H1 (cell line): ENCODE measurements around the gene P2RY8. TPM values are rescaled to one million over a fixed set of nuclear protein-coding genes. Genes with fewer than 3 reads are reported as not detected.
"Not testable (repeated sequence)": the region's sequence is repeated elsewhere in the genome, so short reads cannot be mapped to it uniquely, and the experiment has no call there.

ENCODE experiments used
- CTCF ChIA-PET: fragments of 300-600 bp; sonication (Branson Sonifier 250); formaldehyde crosslinking; loops from one replicate; lab custom pipeline; 2021; ENCODE audit not compliant: partially characterized antibody; lab: Charles Lee
- POLR2A ChIA-PET: fragments of 300-600 bp; sonication (Branson Sonifier 250); formaldehyde crosslinking; loops from one replicate; lab custom pipeline; 2021; ENCODE audit warnings: inconsistent platforms; ENCODE audit not compliant: partially characterized antibody; lab: Charles Lee
- DNase-seq, 2 experiments: peaks; one replicate each; pipeline versions ENCODE4 v3.0.0 to v3.0.0-alpha.2; 2010 to 2022; ENCODE audit warnings: low spot score in 2 of 2, low read depth in 1 of 2, mixed read lengths in 1 of 2
- FAIRE-seq: peaks from 2 replicates; lab custom pipeline; 2011; peaks lifted over from hg19 to GRCh38; lab: Jason Lieb, UNC
- H2AFZ ChIP-seq: 2 replicates; pipeline ENCODE4 v1.8.1; 2012; ENCODE audit warnings: low read length, inconsistent platforms
- H2AK5ac ChIP-seq: 2 replicates; pipeline ENCODE4 v1.6.1; 2013; ENCODE audit warnings: low read depth, low read length
- H2BK120ac ChIP-seq: replicated peaks from 2 replicates; pipeline ENCODE3; 2013; ENCODE audit warnings: low read depth, low read length, inconsistent platforms
- H2BK12ac ChIP-seq: 2 replicates; pipeline ENCODE4 v1.6.1; 2013; ENCODE audit warnings: low read depth, low read length
- H2BK15ac ChIP-seq: 2 replicates; pipeline ENCODE4 v1.6.1; 2013; ENCODE audit warnings: low read length
- H2BK20ac ChIP-seq: 2 replicates; pipeline ENCODE4 v1.6.1; 2013; ENCODE audit warnings: low read length
- H2BK5ac ChIP-seq: 2 replicates; pipeline ENCODE4 v1.6.1; 2013; ENCODE audit warnings: low read depth, low read length
- H3K14ac ChIP-seq: 2 replicates; pipeline ENCODE4 v1.6.1; 2013; ENCODE audit warnings: inconsistent platforms; ENCODE audit not compliant: insufficient read length
- H3K18ac ChIP-seq: 2 replicates; pipeline ENCODE4 v1.6.1; 2013; ENCODE audit warnings: low read length; ENCODE audit errors: extremely low read depth
- H3K23ac ChIP-seq: 2 replicates; pipeline ENCODE4 v1.6.1; 2013; ENCODE audit warnings: inconsistent platforms; ENCODE audit not compliant: insufficient read length
- H3K23me2 ChIP-seq: 2 replicates; pipeline ENCODE4 v1.6.1; 2013; ENCODE audit warnings: low read depth, low read length
- H3K27ac ChIP-seq: 2 replicates; pipeline ENCODE4 v1.6.1; 2011; ENCODE audit warnings: low read depth, low read length, inconsistent platforms
- H3K27me3 ChIP-seq, 4 experiments: replicated peaks in 1 of 4; 1 replicate in 1 of 4; 2 replicates in 3 of 4; pipeline versions ENCODE4 v1.6.1 to v1.8.1; 2011 to 2013; ENCODE audit warnings: low read length in 3 of 4, mild to moderate bottlenecking in 3 of 4, inconsistent platforms in 2 of 4, mixed read lengths in 2 of 4, moderate library complexity in 1 of 4; ENCODE audit not compliant: control insufficient read depth in 3 of 4, insufficient read depth in 3 of 4; ENCODE audit errors: extremely low read depth in 1 of 4
- H3K36me3 ChIP-seq, 4 experiments: 2 replicates each; pipeline versions ENCODE4 v1.6.1 to v1.8.1; 2011 to 2013; ENCODE audit warnings: mild to moderate bottlenecking in 4 of 4, low read length in 3 of 4, moderate library complexity in 2 of 4, control low read depth in 1 of 4, inconsistent platforms in 1 of 4; ENCODE audit not compliant: insufficient read depth in 4 of 4, control insufficient read depth in 2 of 4
- H3K4ac ChIP-seq: replicated peaks from 2 replicates; pipeline ENCODE3; 2013; ENCODE audit warnings: low read length, low read depth, mixed read lengths, inconsistent platforms; ENCODE audit not compliant: insufficient read length
- H3K4me1 ChIP-seq, 4 experiments: replicated peaks in 1 of 4; 1 replicate in 1 of 4; 2 replicates in 3 of 4; pipeline versions ENCODE4 v1.6.1 to v1.8.1; 2011 to 2013; ENCODE audit warnings: low read length in 3 of 4, inconsistent platforms in 2 of 4, mixed read lengths in 1 of 4; ENCODE audit not compliant: insufficient read depth in 4 of 4, control insufficient read depth in 3 of 4
- H3K4me2 ChIP-seq, 2 experiments: 2 replicates each; pipeline versions ENCODE4 v1.6.1 to v1.8.1; 2011 to 2013; ENCODE audit warnings: low read depth in 2 of 2, low read length in 2 of 2, control low read depth in 1 of 2, inconsistent platforms in 1 of 2, mild to moderate bottlenecking in 1 of 2; ENCODE audit not compliant: insufficient read depth in 1 of 2
- H3K4me3 ChIP-seq, 4 experiments: fragments of 200-600, 300-600 bp in 1 of 4; sonication (generic), shearing (Covaris generic), sonication (Bioruptor Twin) in 1 of 4; 2 replicates each; pipeline versions ENCODE4 v1.5.1 to v1.8.1; 2011 to 2016; ENCODE audit warnings: low read length in 4 of 4, low read depth in 3 of 4, control low read depth in 2 of 4, inconsistent platforms in 2 of 4, mild to moderate bottlenecking in 2 of 4, mixed read lengths in 1 of 4, moderate library complexity in 1 of 4; ENCODE audit not compliant: insufficient read depth in 2 of 4; ENCODE audit errors: extremely low read depth in 1 of 4
- H3K56ac ChIP-seq: replicated peaks from 2 replicates; pipeline ENCODE3; 2013; ENCODE audit warnings: low read depth, mild to moderate bottlenecking, mixed read lengths, low read length, inconsistent platforms; ENCODE audit not compliant: insufficient read length
- H3K79me1 ChIP-seq: 2 replicates; pipeline ENCODE4 v1.6.1; 2013; ENCODE audit warnings: low read depth, low read length, control low read depth
- H3K79me2 ChIP-seq, 2 experiments: 2 replicates each; pipeline versions ENCODE4 v1.6.1 to v1.8.1; 2012 to 2013; ENCODE audit warnings: low read length in 2 of 2, mild to moderate bottlenecking in 2 of 2, inconsistent platforms in 1 of 2; ENCODE audit not compliant: insufficient read depth in 2 of 2, control insufficient read depth in 1 of 2
- H3K9ac ChIP-seq, 4 experiments: replicated peaks in 1 of 4; 1 replicate in 1 of 4; 2 replicates in 3 of 4; pipeline versions ENCODE4 v1.6.1 to v1.8.1; 2011 to 2013; ENCODE audit warnings: low read depth in 3 of 4, low read length in 3 of 4, control low read depth in 2 of 4, mild to moderate bottlenecking in 2 of 4, moderate library complexity in 2 of 4, inconsistent platforms in 1 of 4; ENCODE audit errors: extremely low read depth in 1 of 4
- H3K9me3 ChIP-seq, 2 experiments: 2 replicates each; pipeline versions ENCODE4 v1.6.1 to v1.8.1; 2012 to 2013; ENCODE audit warnings: mild to moderate bottlenecking in 2 of 2, moderate library complexity in 2 of 2, control low read depth in 1 of 2, inconsistent platforms in 1 of 2, low read depth in 1 of 2, low read length in 1 of 2, mixed read lengths in 1 of 2; ENCODE audit not compliant: insufficient read depth in 2 of 2
- H4K20me1 ChIP-seq, 2 experiments: replicated peaks in 1 of 2; 2 replicates each; pipeline versions ENCODE3 to v1.8.1; 2011 to 2013; ENCODE audit warnings: inconsistent platforms in 2 of 2, low read length in 2 of 2, mild to moderate bottlenecking in 1 of 2; ENCODE audit not compliant: insufficient read depth in 2 of 2, control insufficient read depth in 1 of 2
- H4K5ac ChIP-seq: 2 replicates; pipeline ENCODE4 v1.6.1; 2013; ENCODE audit warnings: low read length, low read depth, mixed read lengths, inconsistent platforms; ENCODE audit not compliant: insufficient read length
- H4K8ac ChIP-seq: 2 replicates; pipeline ENCODE4 v1.8.0; 2013; ENCODE audit warnings: mild to moderate bottlenecking, moderate library complexity, low read length, inconsistent platforms; ENCODE audit not compliant: insufficient read depth; ENCODE audit errors: extremely low read depth
- H4K91ac ChIP-seq: replicated peaks from 2 replicates; pipeline ENCODE3; 2013; ENCODE audit warnings: low read length, mixed read lengths, inconsistent platforms; ENCODE audit not compliant: insufficient read length
- WGBS, 2 experiments: shearing (Covaris generic) in 1 of 2; methylation state at CpG; one replicate each; pipeline versions ENCODE4 v1.1.6 to v1.1.7; 2013 to 2015; ENCODE audit warnings: low lambda C conversion rate in 2 of 2, mixed read lengths in 2 of 2, inconsistent platforms in 1 of 2, low coverage in 1 of 2, missing lambda C conversion rate in 1 of 2; ENCODE audit not compliant: insufficient replicate concordance in 2 of 2, insufficient coverage in 1 of 2, insufficient read length in 1 of 2; ENCODE audit errors: extremely low coverage in 1 of 2, missing lambda C conversion rate in 1 of 2; 5-methylcytosine and 5-hydroxymethylcytosine counted together
- polyA plus RNA-seq, 7 experiments: library from polyadenylated mRNA; depleted of rRNA in 3 of 7; stranded (reverse) in 5 of 7; unstranded in 2 of 7; fragments of >200 nt in 5 of 7; fragments of 200-250 nt in 2 of 7; gene quantifications; 1 replicate in 5 of 7; 2 replicates in 1 of 7; 4 replicates in 1 of 7; pipeline versions ENCODE4 v1.2.1 to v1.2.3, GENCODE V29; 2011 to 2013; ENCODE audit warnings: missing spikeins in 2 of 7, mixed read lengths in 2 of 7
- total RNA-seq: library from RNA; stranded (reverse); fragmentation: NEBNext Ultra II Directional; extraction: Animal tissue kit (Norgen Biotek cat#: 25700); gene quantifications from 2 replicates; pipeline ENCODE4 v1.2.1, GENCODE V29; 2021

P2RY8 gene
- total and polyA plus RNA-seq, 2 of the 8 experiments (the other 6 are each of a cell fraction or from before 2014, with no cell fraction given), result 0.09 to 0.15 TPM

DNA sequence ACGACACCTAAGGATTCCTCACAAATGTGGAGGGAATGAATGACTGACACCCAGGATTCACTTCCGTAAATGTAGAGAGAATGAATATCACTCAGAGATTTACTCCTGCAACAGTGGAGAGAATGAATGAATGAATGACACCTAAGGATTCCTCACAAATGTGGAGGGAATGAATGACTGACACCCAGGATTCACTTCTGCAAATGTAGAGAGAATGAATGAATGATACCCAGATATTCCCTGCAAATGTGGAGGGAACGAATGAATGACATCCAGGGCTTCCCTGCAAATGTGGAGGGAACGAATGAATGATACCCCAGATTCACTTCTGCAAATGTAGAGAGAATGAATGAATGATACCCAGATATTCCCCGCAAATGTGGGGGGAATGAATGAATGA is 47.6 kb downstream of the P2RY8 start:
- H3K56ac ChIP-seq, H3K27me3 ChIP-seq, H3K4me1 ChIP-seq, H2BK12ac ChIP-seq, H3K79me1 ChIP-seq, H3K4me3 ChIP-seq, H2BK15ac ChIP-seq, CTCF ChIA-PET, H4K5ac ChIP-seq, H3K23me2 ChIP-seq, H4K91ac ChIP-seq, H4K8ac ChIP-seq, H4K20me1 ChIP-seq, H2AFZ ChIP-seq, H3K79me2 ChIP-seq, H3K18ac ChIP-seq, H3K27ac ChIP-seq, H3K4ac ChIP-seq, H2BK5ac ChIP-seq, FAIRE-seq, H3K9me3 ChIP-seq, DNase-seq, H3K4me2 ChIP-seq, H2AK5ac ChIP-seq, H3K23ac ChIP-seq, H2BK120ac ChIP-seq, POLR2A ChIA-PET, H3K14ac ChIP-seq, H3K36me3 ChIP-seq, H2BK20ac ChIP-seq, H3K9ac ChIP-seq: not testable (repeated sequence)
- WGBS, 2 experiments, result 77% methylated on average over 5 of the region's 5 CpGs; no CpG with 5 or more reads in 1 of the 2 experiments
